Right lobe of liver (tissue), 6 donors: ENCODE results near the gene SLC17A9. TPM values are rescaled to one million over a fixed set of nuclear protein-coding genes. Genes with fewer than 3 reads are reported as not detected.
"Not testable (repeated sequence)": the region's sequence is repeated elsewhere in the genome, so short reads cannot be mapped to it uniquely, and the experiment has no call there.

Experiments
- ATAC-seq, 4 donors: fragments of 200-7000 bp; cut with Tn5 transposase; one replicate each; pipeline ENCODE4 v1.9.1; 2020; ENCODE audit warnings: mild to moderate bottlenecking in 4 of 4, moderate library complexity in 4 of 4
- DNase-seq, 3 donors: peaks; one replicate each; pipeline ENCODE4 v3.0.0-alpha.2; 2020
- H3K27ac ChIP-seq, 3 donors: fragments of 200-600 bp; one replicate each; pipeline ENCODE4 v1.8.0; 2022
- H3K27me3 ChIP-seq, 2 donors: fragments of 200-600 bp; one replicate each; pipeline ENCODE4 v1.8.0; 2022
- H3K36me3 ChIP-seq, 4 donors: fragments of 200-600 bp; sonication (generic) in 1 of 4; one replicate each; pipeline versions ENCODE4 v1.5.1 to v1.8.0; 2017 to 2022; ENCODE audit warnings: control low read depth in 1 of 4
- H3K4me1 ChIP-seq, 4 donors: fragments of 200-600 bp; sonication (generic) in 1 of 4; one replicate each; pipeline versions ENCODE4 v1.5.1 to v1.8.0; 2017 to 2022; ENCODE audit warnings: control low read depth in 1 of 4
- H3K4me3 ChIP-seq, 3 donors: fragments of 200-600 bp; one replicate each; pipeline ENCODE4 v1.8.0; 2022
- H3K9me3 ChIP-seq, 4 donors: fragments of 200-600 bp; sonication (generic) in 1 of 4; one replicate each; pipeline versions ENCODE4 v1.5.1 to v1.8.0; 2017 to 2022; ENCODE audit warnings: control low read depth in 1 of 4
- POLR2A ChIP-seq: fragments of 450-650 bp; IDR thresholded peaks from one replicate; pipeline ENCODE4 v1.6.1; 2017; ENCODE audit warnings: antibody characterized with exemption, mild to moderate bottlenecking
- WGBS: methylation state at CpG from one replicate; pipeline ENCODE4 v1.1.6; 2018; ENCODE audit warnings: low coverage, low lambda C conversion rate; ENCODE audit not compliant: insufficient coverage; ENCODE audit errors: missing lambda C conversion rate; 5-methylcytosine and 5-hydroxymethylcytosine counted together
- intact Hi-C, 2 donors: fragments of 100-400 bp; cut with DNase I; formaldehyde crosslinking; loops; one replicate each; pipeline versions ENCODE4 v1.11.2 to v1.14.1; 2022
- total RNA-seq, 6 experiments: library from RNA; depleted of rRNA in 2 of 6; stranded (reverse); fragments of >200 nt in 2 of 6; fragmentation: NEBNext Ultra II Directional in 3 of 6; extraction: Animal tissue kit (Norgen Biotek cat#: 25700) in 3 of 6; gene quantifications; one replicate each; pipeline versions ENCODE4 v1.1.0 to v1.2.4, GENCODE V29; 2016 to 2023
- TF ChIP-seq, protein P1 (sequence below), 4 donors: fragments of 200-600 bp in 3 of 4; fragments of 450-650 bp in 1 of 4; IDR thresholded peaks; one replicate each; pipeline versions ENCODE4 v1.5.1 to v1.8.0; 2016 to 2022; ENCODE audit warnings: antibody characterized with exemption in 4 of 4, mild to moderate bottlenecking in 2 of 4
- donor health status: DM: no; HTN: yes; CAD: no.
- donor health status: DM: no; HTN: no; CAD: no.
- donor health status: DM: no; HTN: no; CAD: no.
- donor health status: DM: no; HTN: yes; CAD: no.
- donor health status: DM: no; HTN: yes; CAD: no.

Gene SLC17A9
- total RNA-seq, 6 experiments from 2014 or later: 29.8 to 99.4 (median 54.1) TPM

DNA sequence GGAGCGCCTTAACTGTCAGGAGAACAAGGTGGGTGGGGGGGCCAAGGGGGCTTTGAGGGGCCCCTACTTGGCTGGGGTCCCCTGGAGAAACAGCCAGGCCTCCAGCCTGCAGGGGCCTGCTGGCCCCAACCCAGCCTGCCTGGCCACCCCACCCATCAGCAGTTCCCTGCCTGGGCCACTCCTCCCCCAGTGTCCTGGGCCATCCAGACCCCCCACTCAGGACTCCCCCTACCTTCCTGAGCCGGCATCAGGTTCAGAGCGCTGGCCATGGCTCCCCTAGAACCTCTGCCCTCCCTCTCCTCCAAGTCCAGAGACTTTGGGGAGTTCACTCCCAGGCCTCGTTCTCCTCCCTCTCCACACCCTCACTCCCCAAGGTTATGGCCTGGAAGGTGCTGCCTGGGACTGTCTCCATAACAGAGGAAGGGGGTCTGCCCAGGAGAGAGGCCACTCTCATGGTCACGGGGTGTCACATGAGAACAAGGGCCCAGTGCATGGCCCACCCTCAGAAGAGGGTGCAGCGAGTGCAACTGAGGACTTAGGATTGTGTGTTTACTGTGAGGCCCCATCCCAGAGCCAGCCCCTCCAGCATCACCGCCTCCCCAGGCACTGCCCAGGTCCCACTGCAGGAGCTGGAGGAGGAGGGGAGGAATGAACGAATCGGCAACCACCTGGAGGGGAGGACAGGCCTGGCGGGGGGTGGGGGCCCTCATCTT, 6.0 kb downstream of the SLC17A9 start:
- Histone ChIP-seq H3K9me3 (no peaks in the 10 kb centered on the region), H3K36me3 (peaks cover 0 to 43% (median 17%) of the 10 kb centered on the region in 4 donors), H3K4me3 (no peak overlapping the region), H3K27ac (no peak overlapping the region), H3K27me3 (no peaks in the 10 kb centered on the region), H3K4me1 (peaks cover 0 to 25% (median 6%) of the 10 kb centered on the region in 4 donors)
- TF ChIP-seq POLR2A: no peak
- TF ChIP-seq, protein P1, sequence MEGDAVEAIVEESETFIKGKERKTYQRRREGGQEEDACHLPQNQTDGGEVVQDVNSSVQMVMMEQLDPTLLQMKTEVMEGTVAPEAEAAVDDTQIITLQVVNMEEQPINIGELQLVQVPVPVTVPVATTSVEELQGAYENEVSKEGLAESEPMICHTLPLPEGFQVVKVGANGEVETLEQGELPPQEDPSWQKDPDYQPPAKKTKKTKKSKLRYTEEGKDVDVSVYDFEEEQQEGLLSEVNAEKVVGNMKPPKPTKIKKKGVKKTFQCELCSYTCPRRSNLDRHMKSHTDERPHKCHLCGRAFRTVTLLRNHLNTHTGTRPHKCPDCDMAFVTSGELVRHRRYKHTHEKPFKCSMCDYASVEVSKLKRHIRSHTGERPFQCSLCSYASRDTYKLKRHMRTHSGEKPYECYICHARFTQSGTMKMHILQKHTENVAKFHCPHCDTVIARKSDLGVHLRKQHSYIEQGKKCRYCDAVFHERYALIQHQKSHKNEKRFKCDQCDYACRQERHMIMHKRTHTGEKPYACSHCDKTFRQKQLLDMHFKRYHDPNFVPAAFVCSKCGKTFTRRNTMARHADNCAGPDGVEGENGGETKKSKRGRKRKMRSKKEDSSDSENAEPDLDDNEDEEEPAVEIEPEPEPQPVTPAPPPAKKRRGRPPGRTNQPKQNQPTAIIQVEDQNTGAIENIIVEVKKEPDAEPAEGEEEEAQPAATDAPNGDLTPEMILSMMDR (IDR thresholded peaks at IDR 0.05): no peak
- DNase-seq: peak in 1 of 3 donors; percentile 35
- 58% methylated on average over 3 of the region's 10 CpGs for WGBS
- ATAC-seq: no peak
- intact Hi-C loops: no loop called here

DNA sequence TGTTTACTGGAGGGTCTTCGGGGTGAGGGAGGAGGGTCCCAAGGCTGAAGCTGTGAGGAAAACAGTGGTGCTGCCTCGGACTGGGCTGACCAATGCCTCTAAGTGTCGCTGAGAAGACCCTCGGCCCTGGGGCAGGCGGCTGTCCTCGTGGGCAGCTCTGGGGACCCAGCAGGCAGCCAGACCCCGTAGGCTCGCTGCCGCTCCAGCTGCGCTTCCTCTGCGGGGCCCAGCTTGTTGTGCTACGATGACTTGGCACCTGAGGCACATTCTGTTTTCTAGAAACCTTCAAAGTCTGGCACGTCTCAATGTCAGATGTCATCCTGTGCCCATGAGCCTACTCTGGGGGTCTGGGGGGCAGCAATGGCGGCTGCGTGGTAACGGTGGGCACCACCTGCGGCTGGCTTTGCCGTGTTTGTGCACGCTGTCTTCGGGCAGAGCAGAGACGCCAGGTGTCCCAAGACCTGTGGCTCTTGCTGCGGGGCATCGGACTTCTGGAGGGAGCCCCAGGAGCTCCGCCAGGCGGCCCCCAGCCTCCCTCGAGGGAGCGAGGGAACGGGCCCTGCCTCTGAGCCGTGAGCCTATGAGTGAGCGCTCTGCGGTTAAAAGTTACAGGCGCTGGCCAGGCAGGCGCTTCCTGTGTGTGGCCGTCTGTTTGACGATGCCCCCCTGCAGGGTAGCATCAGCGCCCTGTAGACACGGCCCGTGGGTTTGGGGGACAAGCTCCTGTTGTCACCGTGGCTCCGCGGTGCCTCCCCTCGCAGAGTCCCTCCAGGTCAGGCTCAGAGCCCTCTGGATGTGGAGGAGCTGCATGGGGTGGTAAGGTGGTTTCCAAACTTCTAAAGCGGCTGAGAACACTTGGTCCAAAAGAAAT, 6.8 kb downstream of the SLC17A9 start:
- no peak overlapping the region for H3K27ac ChIP-seq
- 50% methylated on average over 1 of the region's 43 CpGs for WGBS
- peaks cover 0 to 51% (median 22%) of the 10 kb centered on the region in 4 donors for H3K36me3 ChIP-seq
- H3K4me3 ChIP-seq: no peak overlapping the region
- ATAC-seq: no peak
- H3K9me3 ChIP-seq: no peaks in the 10 kb centered on the region
- H3K4me1 ChIP-seq: peaks cover 0 to 20% (median 6%) of the 10 kb centered on the region in 4 donors
- peak in 1 of 3 donors; percentile 50 for DNase-seq
- TF ChIP-seq, protein P1 (IDR thresholded peaks at IDR 0.05): no peak
- TF ChIP-seq POLR2A: no peak
- H3K27me3 ChIP-seq: no peaks in the 10 kb centered on the region
- intact Hi-C loops: no loop called here

DNA sequence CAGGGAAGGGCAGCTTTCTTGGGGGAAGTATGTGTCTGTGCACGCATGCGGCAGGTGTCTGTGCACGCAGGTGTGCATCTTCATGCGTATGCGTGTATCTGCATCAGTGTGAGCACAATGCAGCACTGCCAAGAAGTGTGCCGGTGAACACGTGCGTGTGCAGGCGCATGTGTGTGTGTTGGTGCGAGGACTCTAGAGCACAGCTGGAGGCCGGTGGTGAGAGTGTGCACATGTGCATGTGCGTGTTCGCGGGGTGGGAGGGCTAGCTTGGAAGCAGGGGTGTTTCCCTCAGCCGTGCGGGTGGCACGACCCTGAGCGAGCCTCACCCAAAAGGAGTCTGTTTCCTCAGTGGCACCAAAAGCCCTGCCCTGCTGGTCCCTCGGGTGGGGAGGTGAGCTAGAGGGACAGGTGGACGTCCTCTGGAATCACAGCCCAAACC, 7.5 kb downstream of the SLC17A9 start:
- H3K36me3 ChIP-seq: peaks cover 0 to 55% (median 23%) of the 10 kb centered on the region in 4 donors

DNA sequence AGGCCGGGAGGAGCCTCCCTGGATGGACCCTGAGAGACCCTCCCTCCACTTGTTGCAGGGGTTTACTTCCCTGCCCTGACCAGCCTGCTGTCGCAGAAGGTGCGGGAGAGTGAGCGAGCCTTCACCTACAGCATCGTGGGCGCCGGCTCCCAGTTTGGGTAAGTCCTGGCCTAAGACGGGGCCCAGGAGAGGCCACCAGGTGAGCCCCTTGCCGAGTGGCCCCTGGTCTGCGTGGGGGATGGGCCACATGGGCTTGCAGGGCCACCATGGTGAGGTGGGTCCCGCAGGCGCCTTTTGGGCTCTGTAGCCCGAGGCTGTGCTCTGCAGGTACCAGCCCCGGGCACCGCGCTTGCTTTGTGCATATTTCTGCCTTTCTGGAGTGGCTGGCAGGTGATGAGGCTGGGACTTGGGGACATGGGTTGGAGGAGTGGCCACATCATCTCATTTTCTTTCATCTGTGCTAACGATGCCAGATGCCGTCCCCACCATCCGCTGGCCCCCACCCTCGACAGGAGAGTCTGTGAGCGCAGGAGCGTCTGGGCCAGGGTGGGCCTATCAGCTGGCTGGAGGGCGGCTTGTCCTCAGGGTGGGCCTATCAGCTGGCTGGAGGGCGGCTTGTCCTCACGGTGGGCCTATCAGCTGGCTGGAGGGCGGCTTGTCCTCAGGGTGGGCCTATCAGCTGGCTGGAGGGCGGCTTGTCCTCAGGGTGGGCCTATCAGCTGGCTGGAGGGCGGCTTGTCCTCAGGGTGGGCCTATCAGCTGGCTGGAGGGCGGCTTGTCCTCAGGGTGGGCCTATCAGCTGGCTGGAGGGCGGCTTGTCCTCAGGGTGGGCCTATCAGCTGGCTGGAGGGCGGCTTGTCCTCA, 8.2 kb downstream of the SLC17A9 start:
- peaks cover 0 to 60% (median 23%) of the 10 kb centered on the region in 4 donors for H3K36me3 ChIP-seq
- not testable (repeated sequence) for ATAC-seq
- 94% methylated on average over 3 of the region's 31 CpGs for WGBS

More for the DNA sequence above, 7.5 kb downstream of the SLC17A9 start:
- no peak for DNase-seq
- no peak overlapping the region for H3K27ac ChIP-seq
- peaks cover 0 to 13% (median 6%) of the 10 kb centered on the region in 4 donors for H3K4me1 ChIP-seq
- intact Hi-C loops: loop anchor here in 1 of 2 donors (10.0 kb wide), 1 partner anchor 55 kb away; no protein-coding TSS in a partner anchor
- H3K4me3 ChIP-seq: no peak overlapping the region
- 100% methylated on average over 2 of the region's 20 CpGs for WGBS
- H3K9me3 ChIP-seq: no peaks in the 10 kb centered on the region
- ATAC-seq: no peak
- TF ChIP-seq POLR2A: no peak
- TF ChIP-seq, protein P1 (IDR thresholded peaks at IDR 0.05): no peak
- H3K27me3 ChIP-seq: no peaks in the 10 kb centered on the region

More for the DNA sequence above, 8.2 kb downstream of the SLC17A9 start:
- not testable (repeated sequence) for H3K9me3 ChIP-seq, H3K27ac ChIP-seq, H3K27me3 ChIP-seq, H3K4me3 ChIP-seq
- intact Hi-C loops: loop anchor here in 1 of 2 donors (10.0 kb wide), 1 partner anchor 56 kb away; no protein-coding TSS in a partner anchor
- peak in 1 of 3 donors; percentile 49 for DNase-seq
- H3K4me1 ChIP-seq: peaks cover 0 to 12% (median 4%) of the 10 kb centered on the region in 4 donors
